HepG2 (cell line): ENCODE data around the gene NYNRIN. TPM values are rescaled to one million over a fixed set of nuclear protein-coding genes. Genes with fewer than 3 reads are reported as not detected.

Source experiments
- AGO1 ChIP-seq: fragments of 200-400 bp; formaldehyde crosslinking; IDR thresholded peaks from 2 replicates; pipeline ENCODE4 v1.6.1; 2017; ENCODE audit warnings: mild to moderate bottlenecking, low read depth, low read length, moderate library complexity; ENCODE audit not compliant: poor library complexity, severe bottlenecking
- ARNTL ChIP-seq: sonication (generic); formaldehyde crosslinking; IDR thresholded peaks from 2 replicates; pipeline ENCODE4 v1.4.0; 2020; ENCODE audit warnings: mild to moderate bottlenecking, missing genetic modification reagents
- CSRNP2 ChIP-seq: sonication (generic); formaldehyde crosslinking; conservative IDR thresholded peaks from 2 replicates; pipeline ENCODE4 v1.8.0; 2022; ENCODE audit warnings: low read depth, missing genetic modification reagents
- EEA1 ChIP-seq: sonication (generic); formaldehyde crosslinking; IDR thresholded peaks from 2 replicates; pipeline ENCODE4 v1.5.1; 2020; ENCODE audit warnings: mild to moderate bottlenecking, missing genetic modification reagents, borderline replicate concordance
- EHMT2 ChIP-seq: fragments of 200-600 bp; sonication (generic); IDR thresholded peaks from 2 replicates; pipeline ENCODE4 v1.7.0; 2017; ENCODE audit warnings: antibody characterized with exemption, low read depth, low read length, borderline replicate concordance
- HMG20B ChIP-seq: conservative IDR thresholded peaks from 2 replicates; pipeline ENCODE4 v1.6.1; 2016; ENCODE audit warnings: missing genetic modification reagents, missing compliant biosample characterization
- MATR3 ChIP-seq: sonication (generic); formaldehyde crosslinking; IDR thresholded peaks from 2 replicates; pipeline ENCODE4 v1.4.0; 2020; ENCODE audit warnings: missing genetic modification reagents
- NR2C2 ChIP-seq: sonication (generic); formaldehyde crosslinking; IDR thresholded peaks from 2 replicates; pipeline ENCODE4 v1.4.0; 2020; ENCODE audit warnings: missing genetic modification reagents, mild to moderate bottlenecking, moderate library complexity, borderline replicate concordance
- PAX8 ChIP-seq: sonication (generic); formaldehyde crosslinking; IDR thresholded peaks from 2 replicates; pipeline ENCODE4 v1.8.0; 2022; ENCODE audit warnings: mild to moderate bottlenecking, missing genetic modification reagents, borderline replicate concordance
- PPARG ChIP-seq: conservative IDR thresholded peaks from 2 replicates; pipeline ENCODE4 v1.6.1; 2016; ENCODE audit warnings: missing biosample characterization, missing genetic modification reagents
- RBM39 ChIP-seq: fragments of 200-400 bp; formaldehyde crosslinking; IDR thresholded peaks from one replicate; pipeline ENCODE4 v1.6.1; 2018; ENCODE audit warnings: antibody characterized with exemption, mild to moderate bottlenecking, low read depth, low read length; ENCODE audit not compliant: poor library complexity, severe bottlenecking
- SYNCRIP ChIP-seq: fragments of 200-400 bp; formaldehyde crosslinking; IDR thresholded peaks from 2 replicates; pipeline ENCODE4 v1.6.1; 2018; ENCODE audit warnings: mild to moderate bottlenecking, low read depth, low read length; ENCODE audit not compliant: insufficient read depth
- TOPORS ChIP-seq: sonication (generic); formaldehyde crosslinking; IDR thresholded peaks from 2 replicates; pipeline ENCODE4 v1.8.0; 2023; ENCODE audit warnings: mild to moderate bottlenecking, missing genetic modification reagents
- ZBTB21 ChIP-seq: sonication (generic); formaldehyde crosslinking; IDR thresholded peaks from 2 replicates; pipeline ENCODE4 v1.4.0; 2020; ENCODE audit warnings: missing genetic modification reagents
- ZMYM4 ChIP-seq: sonication (generic); formaldehyde crosslinking; IDR thresholded peaks from 2 replicates; pipeline ENCODE4 v1.8.1; 2023; ENCODE audit warnings: mild to moderate bottlenecking, missing genetic modification reagents
- ZNF274 ChIP-seq: sonication (generic); formaldehyde crosslinking; IDR thresholded peaks from 2 replicates; pipeline ENCODE4 v1.5.1; 2020; ENCODE audit warnings: mild to moderate bottlenecking, missing genetic modification reagents
- ZNF333 ChIP-seq: sonication (generic); formaldehyde crosslinking; IDR thresholded peaks from 2 replicates; pipeline ENCODE4 v1.4.0; 2020; ENCODE audit warnings: mild to moderate bottlenecking, missing genetic modification reagents, borderline replicate concordance
- ZNF343 ChIP-seq: sonication (generic); formaldehyde crosslinking; IDR thresholded peaks from 2 replicates; pipeline ENCODE4 v1.4.0; 2020; ENCODE audit warnings: mild to moderate bottlenecking, missing genetic modification reagents
- ZNF615 ChIP-seq: sonication (generic); formaldehyde crosslinking; IDR thresholded peaks from 2 replicates; pipeline ENCODE4 v1.5.0; 2020; ENCODE audit warnings: mild to moderate bottlenecking, missing genetic modification reagents, borderline replicate concordance
- ZNF629 ChIP-seq: sonication (generic); formaldehyde crosslinking; conservative IDR thresholded peaks from 2 replicates; pipeline ENCODE4 v1.5.0; 2020; ENCODE audit warnings: missing genetic modification reagents
- ZNF746 ChIP-seq: sonication (generic); formaldehyde crosslinking; IDR thresholded peaks from 2 replicates; pipeline ENCODE4 v1.8.0; 2022; ENCODE audit warnings: mild to moderate bottlenecking, missing genetic modification reagents
- ZNF749 ChIP-seq: sonication (generic); formaldehyde crosslinking; IDR thresholded peaks from 2 replicates; pipeline ENCODE4 v1.8.0; 2022; ENCODE audit warnings: mild to moderate bottlenecking, missing genetic modification reagents, moderate library complexity, borderline replicate concordance
- polyA plus RNA-seq, 8 experiments: library from polyadenylated mRNA; depleted of rRNA in 3 of 8; stranded (reverse) in 7 of 8; unstranded in 1 of 8; fragments of >200 nt; fragmentation: Illumina TruSeq in 4 of 8; extraction: Trizol in 4 of 8; gene quantifications; 2 replicates each; pipeline versions ENCODE4 v1.2.1 to v1.2.3, GENCODE V29; 2011 to 2016; ENCODE audit warnings: low read depth in 4 of 8, missing spikeins in 1 of 8, mixed read lengths in 1 of 8; ENCODE audit not compliant: insufficient read depth in 1 of 8
- total RNA-seq, 5 experiments: library from RNA; depleted of rRNA; stranded (reverse); fragments of >200 nt; fragmentation: Illumina TruSeq; extraction: Trizol; gene quantifications; 2 replicates each; pipeline ENCODE4 v1.2.3, GENCODE V29; 2016; ENCODE audit warnings: low read depth in 1 of 5
- TF ChIP-seq, protein P1 (sequence below): sonication (generic); formaldehyde crosslinking; IDR thresholded peaks from 2 replicates; pipeline ENCODE4 v1.5.0; 2020; ENCODE audit warnings: mild to moderate bottlenecking, missing genetic modification reagents, moderate library complexity
- TF ChIP-seq, protein P2 (sequence below): sonication (generic); formaldehyde crosslinking; IDR thresholded peaks from 2 replicates; pipeline ENCODE4 v1.4.0; 2020; ENCODE audit warnings: missing genetic modification reagents

The NYNRIN gene
- total and polyA plus RNA-seq, 2 of the 13 experiments (the other 11 are each of a cell fraction or from before 2014, with no cell fraction given), result 0.63 to 1.1 TPM

DNA sequence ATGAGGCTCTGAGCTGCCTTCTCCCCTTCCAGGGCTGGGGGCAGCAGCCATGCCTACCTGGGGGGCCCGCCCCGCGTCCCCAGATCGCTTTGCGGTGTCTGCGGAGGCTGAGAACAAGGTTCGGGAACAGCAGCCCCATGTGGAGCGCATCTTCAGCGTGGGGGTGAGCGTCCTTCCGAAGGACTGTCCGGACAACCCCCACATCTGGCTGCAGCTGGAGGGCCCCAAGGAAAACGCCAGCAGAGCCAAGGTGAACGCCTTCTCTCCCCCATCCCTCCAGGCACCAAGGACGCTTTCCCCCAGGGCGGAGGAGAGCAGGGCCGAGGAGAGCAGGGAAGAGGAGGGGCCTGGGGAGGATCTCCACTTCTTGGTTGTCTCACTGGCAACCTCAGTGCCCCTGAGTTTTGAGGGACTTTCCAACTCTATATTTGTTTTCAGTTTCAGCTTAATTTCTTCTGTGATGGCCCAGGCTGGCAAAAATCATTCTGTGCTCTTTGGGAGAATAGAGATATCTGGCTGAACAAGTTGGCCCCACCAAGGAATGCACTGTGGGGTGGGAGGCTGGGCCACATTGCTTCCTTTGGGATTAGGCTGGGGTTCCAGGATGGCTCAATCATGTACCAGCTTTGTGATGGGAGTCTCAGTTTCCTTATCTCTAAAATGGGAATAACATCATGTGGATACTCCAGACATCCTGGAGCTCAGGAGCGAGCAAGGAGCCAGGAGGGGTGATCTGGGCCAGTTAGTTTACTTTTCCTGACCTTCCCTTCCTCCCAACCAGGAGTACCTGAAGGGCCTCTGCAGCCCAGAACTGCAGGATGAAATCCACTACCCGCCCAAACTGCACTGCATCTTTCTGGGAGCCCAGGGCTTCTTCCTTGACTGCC is 32.1 kb downstream of the NYNRIN start (continued):
- TF ChIP-seq EHMT2 (no peak), ZNF333 (CRISPR knock-in tag) (no peak; the same call in 1 of the 2 replicates), ZNF343 (CRISPR knock-in tag) (peak; percentile 50; the same call in 1 of the 2 replicates), ZNF274 (peak; percentile 62; the same call in 1 of the 2 replicates), TOPORS (CRISPR knock-in tag) (peak; percentile 55; the same call in 1 of the 2 replicates), CSRNP2 (CRISPR knock-in tag) (no peak), PAX8 (CRISPR knock-in tag) (peak; percentile 58; the same call in 1 of the 2 replicates), ZNF746 (CRISPR knock-in tag) (no peak), SYNCRIP (no peak), AGO1 (no peak), NR2C2 (CRISPR knock-in tag) (no peak), ZNF749 (no peak), ARNTL (CRISPR knock-in tag) (no peak; the same call in 1 of the 2 replicates), PPARG (CRISPR knock-in tag) (no peak), HMG20B (CRISPR knock-in tag) (no peak), RBM39 (peak; percentile 71), ZNF615 (no peak), ZMYM4 (CRISPR knock-in tag) (no peak), MATR3 (CRISPR knock-in tag) (0 out of 2 replicates have a peak, but pooled peaks have one; percentile 96), ZNF629 (CRISPR knock-in tag) (peak; percentile 96), ZBTB21 (CRISPR knock-in tag) (no peak), EEA1 (no peak; the same call in 1 of the 2 replicates)
- TF ChIP-seq, protein P1, sequence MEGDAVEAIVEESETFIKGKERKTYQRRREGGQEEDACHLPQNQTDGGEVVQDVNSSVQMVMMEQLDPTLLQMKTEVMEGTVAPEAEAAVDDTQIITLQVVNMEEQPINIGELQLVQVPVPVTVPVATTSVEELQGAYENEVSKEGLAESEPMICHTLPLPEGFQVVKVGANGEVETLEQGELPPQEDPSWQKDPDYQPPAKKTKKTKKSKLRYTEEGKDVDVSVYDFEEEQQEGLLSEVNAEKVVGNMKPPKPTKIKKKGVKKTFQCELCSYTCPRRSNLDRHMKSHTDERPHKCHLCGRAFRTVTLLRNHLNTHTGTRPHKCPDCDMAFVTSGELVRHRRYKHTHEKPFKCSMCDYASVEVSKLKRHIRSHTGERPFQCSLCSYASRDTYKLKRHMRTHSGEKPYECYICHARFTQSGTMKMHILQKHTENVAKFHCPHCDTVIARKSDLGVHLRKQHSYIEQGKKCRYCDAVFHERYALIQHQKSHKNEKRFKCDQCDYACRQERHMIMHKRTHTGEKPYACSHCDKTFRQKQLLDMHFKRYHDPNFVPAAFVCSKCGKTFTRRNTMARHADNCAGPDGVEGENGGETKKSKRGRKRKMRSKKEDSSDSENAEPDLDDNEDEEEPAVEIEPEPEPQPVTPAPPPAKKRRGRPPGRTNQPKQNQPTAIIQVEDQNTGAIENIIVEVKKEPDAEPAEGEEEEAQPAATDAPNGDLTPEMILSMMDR (CRISPR knock-in tag), result peak; percentile 31; the same call in 1 of the 2 replicates
- TF ChIP-seq, protein P2, sequence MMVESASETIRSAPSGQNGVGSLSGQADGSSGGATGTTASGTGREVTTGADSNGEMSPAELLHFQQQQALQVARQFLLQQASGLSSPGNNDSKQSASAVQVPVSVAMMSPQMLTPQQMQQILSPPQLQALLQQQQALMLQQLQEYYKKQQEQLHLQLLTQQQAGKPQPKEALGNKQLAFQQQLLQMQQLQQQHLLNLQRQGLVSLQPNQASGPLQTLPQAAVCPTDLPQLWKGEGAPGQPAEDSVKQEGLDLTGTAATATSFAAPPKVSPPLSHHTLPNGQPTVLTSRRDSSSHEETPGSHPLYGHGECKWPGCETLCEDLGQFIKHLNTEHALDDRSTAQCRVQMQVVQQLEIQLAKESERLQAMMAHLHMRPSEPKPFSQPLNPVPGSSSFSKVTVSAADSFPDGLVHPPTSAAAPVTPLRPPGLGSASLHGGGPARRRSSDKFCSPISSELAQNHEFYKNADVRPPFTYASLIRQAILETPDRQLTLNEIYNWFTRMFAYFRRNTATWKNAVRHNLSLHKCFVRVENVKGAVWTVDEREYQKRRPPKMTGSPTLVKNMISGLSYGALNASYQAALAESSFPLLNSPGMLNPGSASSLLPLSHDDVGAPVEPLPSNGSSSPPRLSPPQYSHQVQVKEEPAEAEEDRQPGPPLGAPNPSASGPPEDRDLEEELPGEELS (CRISPR knock-in tag), result no peak
